ENCODE results near the gene S100PBP. TPM values are rescaled to one million over a fixed set of nuclear protein-coding genes. Genes with fewer than 3 reads are reported as not detected.
"Not testable (repeated sequence)": the region's sequence is repeated elsewhere in the genome, so short reads cannot be mapped to it uniquely, and the experiment has no call there.

The S100PBP gene
- total and polyA plus RNA-seq, 12 donors = 14.0 to 50.1 (median 32.9) TPM

- no peaks in the 10 kb centered on the region for H3K9me3 ChIP-seq (replicated peaks in 1 of 3)
- 97% methylated on average over 4 of the region's 4 CpGs for WGBS, 4 donors
These were observed 19.3 kb upstream of the S100PBP start for GRCh38 chr1:32798191-32798590.

GRCh38 chr1:32798679-32799416 lies 18.6 kb upstream of the S100PBP start:
- Histone ChIP-seq H3K9me3 (replicated peaks in 1 of 3) (no peaks in the 10 kb centered on the region), H3K27me3 (no peaks in the 10 kb centered on the region), H3K27ac (no peak overlapping the region), H3K4me3 (no peak overlapping the region), H3K4me1 (replicated peaks in 1 of 2) (no peaks in the 10 kb centered on the region), H3K36me3 (replicated peaks in 1 of 2) (peaks cover 0 to 53% of the 10 kb centered on the region in 2 donors)
- intact Hi-C loops (cut with DNase I) = no loop called here
- WGBS, 4 donors = 81 to 87% (median 84%) methylated on average over 8 of the region's 8 CpGs
- peak in 2 of 7 donors; percentile 15 to 45 for DNase-seq
- no peak for TF ChIP-seq CTCF (IDR thresholded peaks at IDR 0.05)
- TF ChIP-seq POLR2A (IDR thresholded peaks at IDR 0.05) = no peak

More at GRCh38 chr1:32798191-32798590, 19.3 kb upstream of the S100PBP start:
- H3K36me3 ChIP-seq (replicated peaks in 1 of 2) = peaks cover 0 to 53% of the 10 kb centered on the region in 2 donors
- TF ChIP-seq CTCF (IDR thresholded peaks at IDR 0.05) = no peak
- TF ChIP-seq POLR2A (IDR thresholded peaks at IDR 0.05) = no peak
- intact Hi-C loops (cut with DNase I) = no loop called here
- DNase-seq = no peak
- no peak overlapping the region for H3K4me3 ChIP-seq
- no peak overlapping the region for H3K27ac ChIP-seq
- H3K27me3 ChIP-seq = no peaks in the 10 kb centered on the region
- H3K4me1 ChIP-seq (replicated peaks in 1 of 2) = no peaks in the 10 kb centered on the region

GRCh38 chr1:32801096-32801715 lies 16.2 kb upstream of the S100PBP start:
- Histone ChIP-seq H3K4me1 (replicated peaks in 1 of 2) (no peaks in the 10 kb centered on the region), H3K27me3 (no peaks in the 10 kb centered on the region), H3K27ac (no peak overlapping the region), H3K4me3 (no peak overlapping the region), H3K36me3 (replicated peaks in 1 of 2) (peaks cover 0 to 49% of the 10 kb centered on the region in 2 donors), H3K9me3 (replicated peaks in 1 of 3) (no peaks in the 10 kb centered on the region)
- TF ChIP-seq POLR2A (IDR thresholded peaks at IDR 0.05) (no peak), CTCF (IDR thresholded peaks at IDR 0.05) (no peak)
- WGBS, 4 donors = 89 to 96% (median 90%) methylated on average over 9 of the region's 9 CpGs
- intact Hi-C loops (cut with DNase I) = no loop called here
- DNase-seq = peak in 1 of 7 donors; percentile 14

- H3K4me3 ChIP-seq; H3K27me3 ChIP-seq; H3K9me3 ChIP-seq (replicated peaks in 1 of 3); intact Hi-C loops (cut with DNase I); H3K27ac ChIP-seq; H3K4me1 ChIP-seq (replicated peaks in 1 of 2): not testable (repeated sequence)
- peak in 1 of 7 donors; percentile 17 for DNase-seq
- 95 to 98% (median 96%) methylated on average over 12 to 28 of the region's 30 CpGs; no CpG with 5 or more reads in 1 of the 4 donors for WGBS, 4 donors
- H3K36me3 ChIP-seq (replicated peaks in 1 of 2) = peaks cover 0 to 62% of the 10 kb centered on the region in 2 donors
These were observed 13.0 kb upstream of the S100PBP start for GRCh38 chr1:32804460-32804859.
